PC-3 (cell line): ENCODE measurements around the gene FAM186B.

Experiments
- EZH2 ChIP-seq: fragments of 300-600 bp; sonication (generic); IDR thresholded peaks from one replicate; pipeline ENCODE4 v1.6.1; 2017; ENCODE audit warnings: antibody characterized with exemption, mild to moderate bottlenecking, low read length; ENCODE audit not compliant: unreplicated experiment
- TF ChIP-seq, protein P1 (sequence below): fragments of 300-600 bp; sonication (generic); conservative IDR thresholded peaks from 2 replicates; pipeline ENCODE4 v1.5.1; 2017; ENCODE audit warnings: antibody characterized with exemption, low read depth, mild to moderate bottlenecking, low read length

DNA sequence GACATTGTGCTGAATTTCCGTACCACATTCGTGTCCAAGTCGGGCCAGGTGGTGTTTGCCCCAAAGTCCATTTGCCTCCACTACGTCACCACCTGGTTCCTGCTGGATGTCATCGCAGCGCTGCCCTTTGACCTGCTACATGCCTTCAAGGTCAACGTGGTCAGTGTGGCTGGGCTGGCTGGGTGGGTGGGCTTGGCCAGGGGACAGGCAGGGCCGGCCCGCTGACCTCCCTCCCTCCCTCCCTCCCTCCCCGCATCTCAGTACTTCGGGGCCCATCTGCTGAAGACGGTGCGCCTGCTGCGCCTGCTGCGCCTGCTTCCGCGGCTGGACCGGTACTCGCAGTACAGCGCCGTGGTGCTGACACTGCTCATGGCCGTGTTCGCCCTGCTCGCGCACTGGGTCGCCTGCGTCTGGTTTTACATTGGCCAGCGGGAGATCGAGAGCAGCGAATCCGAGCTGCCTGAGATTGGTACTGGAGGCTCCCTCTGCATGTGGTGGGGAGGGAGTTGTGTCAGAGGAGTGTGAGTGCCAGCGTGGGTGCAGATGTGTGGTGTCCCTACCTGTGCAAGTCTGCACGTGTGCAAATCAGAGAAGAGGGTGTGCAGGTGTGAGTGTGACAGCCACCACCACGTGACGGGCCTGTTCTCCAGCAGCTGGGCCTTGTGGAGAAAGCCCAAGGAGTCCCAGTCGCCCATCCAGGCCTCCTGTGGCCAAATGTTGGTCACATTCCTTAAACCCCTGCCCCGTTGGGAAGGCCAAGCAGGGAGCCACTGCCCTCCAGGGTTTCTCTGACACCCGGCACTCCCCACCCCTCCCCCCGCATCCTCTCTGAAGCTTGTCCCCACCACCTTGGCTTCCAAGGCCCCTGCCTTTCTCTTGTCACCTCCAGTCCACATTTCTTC is 61.3 kb downstream of the FAM186B start:
- TF ChIP-seq, protein P1, sequence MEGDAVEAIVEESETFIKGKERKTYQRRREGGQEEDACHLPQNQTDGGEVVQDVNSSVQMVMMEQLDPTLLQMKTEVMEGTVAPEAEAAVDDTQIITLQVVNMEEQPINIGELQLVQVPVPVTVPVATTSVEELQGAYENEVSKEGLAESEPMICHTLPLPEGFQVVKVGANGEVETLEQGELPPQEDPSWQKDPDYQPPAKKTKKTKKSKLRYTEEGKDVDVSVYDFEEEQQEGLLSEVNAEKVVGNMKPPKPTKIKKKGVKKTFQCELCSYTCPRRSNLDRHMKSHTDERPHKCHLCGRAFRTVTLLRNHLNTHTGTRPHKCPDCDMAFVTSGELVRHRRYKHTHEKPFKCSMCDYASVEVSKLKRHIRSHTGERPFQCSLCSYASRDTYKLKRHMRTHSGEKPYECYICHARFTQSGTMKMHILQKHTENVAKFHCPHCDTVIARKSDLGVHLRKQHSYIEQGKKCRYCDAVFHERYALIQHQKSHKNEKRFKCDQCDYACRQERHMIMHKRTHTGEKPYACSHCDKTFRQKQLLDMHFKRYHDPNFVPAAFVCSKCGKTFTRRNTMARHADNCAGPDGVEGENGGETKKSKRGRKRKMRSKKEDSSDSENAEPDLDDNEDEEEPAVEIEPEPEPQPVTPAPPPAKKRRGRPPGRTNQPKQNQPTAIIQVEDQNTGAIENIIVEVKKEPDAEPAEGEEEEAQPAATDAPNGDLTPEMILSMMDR, result no peak
- TF ChIP-seq EZH2, result no peak
